ENCODE data around the gene SPART.
"Not testable (repeated sequence)": the region's sequence is repeated elsewhere in the genome, so short reads cannot be mapped to it uniquely, and the experiment has no call there.

SPART gene

DNA sequence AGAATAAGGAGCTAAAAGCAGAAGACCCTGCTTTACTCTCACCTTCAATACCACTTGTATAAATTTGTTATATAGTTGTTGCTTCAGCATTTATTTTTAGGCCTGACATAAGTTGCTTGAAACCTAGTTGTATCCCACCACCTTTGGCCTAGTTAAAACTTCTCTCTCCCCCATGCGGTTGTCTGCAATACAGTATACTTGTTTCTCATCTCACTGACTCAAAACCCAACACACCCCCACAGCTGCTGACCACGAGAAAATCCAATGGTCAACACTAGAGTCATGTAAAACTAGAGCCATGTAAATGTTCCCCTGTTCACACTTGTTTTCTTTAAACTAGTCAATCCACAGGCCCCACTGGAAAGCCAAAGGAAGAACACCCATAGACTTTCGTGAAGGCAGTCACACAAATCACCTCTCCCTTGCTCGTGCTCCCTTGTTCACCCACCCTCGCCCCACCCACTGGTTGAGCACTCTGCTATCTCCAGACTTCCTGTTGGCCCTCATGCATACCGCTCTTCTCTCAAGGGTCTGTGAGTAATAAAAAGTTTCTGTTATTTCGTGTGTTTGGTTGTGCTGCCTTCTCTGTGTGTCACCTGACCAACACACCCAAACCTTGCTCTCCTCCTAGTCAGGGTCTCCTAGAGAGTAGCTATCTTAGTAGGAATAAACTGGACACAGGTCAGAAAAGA lies 35.6 kb downstream of the SPART start:
- DNase-seq: no peak

DNA sequence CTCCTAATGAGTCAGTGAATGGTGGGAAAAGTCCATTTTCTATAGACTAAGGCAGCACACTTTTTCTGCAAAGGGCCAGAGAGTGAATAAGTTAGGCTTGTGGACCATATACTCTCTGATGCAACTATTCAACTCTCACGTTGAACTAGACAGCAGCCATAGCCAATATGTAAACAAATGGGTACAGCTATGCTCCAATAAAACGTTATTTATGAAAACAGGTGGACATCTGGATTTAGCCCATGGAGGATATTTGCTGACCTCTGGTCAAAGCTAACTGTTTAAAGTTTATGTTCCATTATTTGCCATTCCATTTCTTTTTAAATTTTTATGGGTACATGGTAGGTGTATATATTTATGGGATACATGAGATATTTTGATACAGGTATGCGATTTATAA lies 43.9 kb downstream of the SPART start:
- no peak for DNase-seq

DNA sequence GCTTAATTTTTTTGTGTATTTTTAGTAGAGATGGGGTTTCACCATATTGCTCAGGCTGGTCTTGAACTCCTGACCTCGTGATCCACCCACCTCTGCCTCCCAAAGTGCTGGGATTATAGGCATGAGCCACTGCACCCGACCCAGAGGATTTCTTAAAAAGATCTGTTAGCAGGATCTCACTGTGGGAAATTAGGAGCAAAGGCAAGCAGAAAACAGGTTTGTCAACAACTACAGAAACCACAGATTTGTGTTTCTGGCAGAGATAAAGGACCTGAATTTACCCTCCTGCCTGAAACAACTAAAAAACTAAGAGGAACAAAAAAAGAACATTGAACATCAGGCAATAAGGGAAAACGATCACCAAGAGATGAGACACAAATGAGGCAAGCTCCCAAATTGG lies 46.7 kb downstream of the SPART start:
- not testable (repeated sequence) for DNase-seq

DNA sequence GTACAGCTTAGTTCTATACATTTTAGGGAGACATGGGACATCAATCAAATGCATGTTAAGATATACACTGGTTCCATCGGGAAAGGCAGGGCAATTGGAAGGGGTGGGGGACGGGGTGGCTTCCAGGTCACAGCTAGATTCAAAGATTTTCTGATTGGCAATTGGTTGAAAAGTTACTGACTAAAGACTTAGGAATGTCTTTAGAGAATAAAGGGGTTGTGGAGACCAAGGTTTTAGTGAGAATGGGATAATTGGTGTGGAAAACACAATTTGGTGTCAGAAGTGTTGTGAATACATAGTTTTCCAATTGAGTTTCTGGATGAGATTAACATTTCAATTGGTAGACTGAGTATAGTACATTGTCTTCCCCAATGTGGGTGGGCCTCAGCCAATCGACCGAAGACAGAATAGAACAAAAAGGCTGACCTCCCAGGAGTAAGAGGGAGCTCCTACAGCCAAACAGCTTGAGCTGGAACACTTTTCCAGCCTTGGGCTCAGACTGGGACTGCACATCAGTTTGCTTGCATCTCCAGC lies 47.6 kb downstream of the SPART start:
- DNase-seq: peak; percentile 34

DNA sequence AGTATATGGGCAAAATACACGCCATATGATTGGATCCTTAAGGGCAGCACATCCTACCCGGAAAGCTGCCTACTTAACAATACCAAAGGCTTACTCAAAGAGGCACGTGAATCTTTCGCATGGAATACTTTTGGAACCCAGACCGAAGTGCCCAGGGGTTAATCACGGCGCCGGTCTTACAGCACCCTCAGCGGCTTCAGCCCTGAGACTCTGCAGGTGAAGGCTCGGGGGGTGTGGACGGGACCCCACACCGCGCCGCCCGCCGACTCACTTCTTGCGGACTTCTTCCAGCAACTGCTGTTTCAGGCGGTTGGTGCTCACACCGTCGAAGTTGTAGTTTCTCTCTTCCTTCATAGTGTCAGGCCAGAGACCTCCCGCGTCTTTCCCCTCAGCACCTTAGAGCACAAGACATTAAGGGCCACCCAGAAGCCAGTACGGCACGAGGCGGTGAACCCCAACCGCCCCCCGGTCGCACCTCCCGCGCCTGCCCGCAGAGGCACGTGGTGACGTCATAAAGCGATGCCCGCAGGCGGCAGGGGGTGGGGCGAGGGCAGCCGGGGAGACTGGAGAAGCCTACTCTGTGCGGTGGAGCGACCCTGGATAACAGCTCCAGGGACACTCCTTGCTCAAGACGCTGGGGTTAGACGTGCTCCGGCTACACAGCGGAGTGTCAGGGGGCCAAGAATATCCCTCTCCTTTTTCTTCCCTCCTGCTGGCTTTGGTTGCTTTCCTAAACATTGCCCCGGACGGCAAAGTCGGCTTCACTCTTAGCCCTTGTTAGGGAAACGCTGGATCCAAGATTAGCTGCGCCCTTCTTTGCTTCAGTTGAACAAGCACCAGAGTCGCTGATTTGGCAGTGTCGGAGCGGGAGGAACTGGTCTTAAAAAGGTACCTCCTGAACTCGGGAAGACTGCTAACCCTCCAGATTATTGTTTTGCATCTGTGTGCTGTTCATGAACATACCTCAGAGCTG lies 48.5 kb downstream of the SPART start, which contains the start of gene CCDC169:
Gene CCDC169, minus strand, starts transcription at position 449 of the 973 bp plus-strand sequence. Its CDS starts 95 bp downstream, at position 354.
- DNase-seq: peak; percentile 82

DNA sequence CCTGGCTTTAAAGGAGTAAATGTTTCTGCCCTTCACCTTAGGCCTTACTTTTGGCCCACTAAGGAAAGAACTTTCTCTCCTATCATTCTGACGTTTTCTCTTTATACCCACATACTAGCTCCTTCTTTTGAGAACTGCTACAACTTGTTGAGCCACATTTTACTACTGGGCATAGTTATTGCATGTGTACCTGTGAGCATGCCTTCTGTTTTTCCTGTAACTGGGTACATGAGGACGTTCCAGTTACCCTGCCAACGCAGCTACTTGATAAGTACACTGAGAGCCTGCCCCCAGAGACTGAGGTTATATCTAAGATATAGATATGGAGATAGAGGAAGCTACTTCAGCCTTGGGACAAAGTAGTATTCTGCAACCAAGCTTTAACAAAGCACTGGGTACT lies 52.1 kb downstream of the SPART start:
- no peak for DNase-seq

DNA sequence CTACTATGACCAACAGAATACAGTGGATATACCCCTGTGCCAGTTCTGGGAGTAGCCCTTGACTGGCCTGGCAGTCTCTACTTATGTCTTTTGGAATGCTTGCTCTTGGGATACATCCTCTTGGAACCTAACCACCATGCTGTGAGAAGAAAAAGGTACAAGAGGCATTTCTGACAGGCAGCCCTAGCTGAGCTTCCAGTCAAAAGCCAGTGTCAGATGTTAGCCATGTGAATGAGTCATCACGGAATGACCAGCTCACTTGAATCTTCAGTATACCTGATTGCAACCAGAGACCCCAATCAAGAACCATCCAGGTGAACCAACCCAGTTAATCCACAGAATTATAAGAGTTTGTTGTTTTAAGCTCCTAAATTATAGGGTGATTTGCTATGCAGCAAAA lies 52.7 kb downstream of the SPART start:
- no peak for DNase-seq

DNA sequence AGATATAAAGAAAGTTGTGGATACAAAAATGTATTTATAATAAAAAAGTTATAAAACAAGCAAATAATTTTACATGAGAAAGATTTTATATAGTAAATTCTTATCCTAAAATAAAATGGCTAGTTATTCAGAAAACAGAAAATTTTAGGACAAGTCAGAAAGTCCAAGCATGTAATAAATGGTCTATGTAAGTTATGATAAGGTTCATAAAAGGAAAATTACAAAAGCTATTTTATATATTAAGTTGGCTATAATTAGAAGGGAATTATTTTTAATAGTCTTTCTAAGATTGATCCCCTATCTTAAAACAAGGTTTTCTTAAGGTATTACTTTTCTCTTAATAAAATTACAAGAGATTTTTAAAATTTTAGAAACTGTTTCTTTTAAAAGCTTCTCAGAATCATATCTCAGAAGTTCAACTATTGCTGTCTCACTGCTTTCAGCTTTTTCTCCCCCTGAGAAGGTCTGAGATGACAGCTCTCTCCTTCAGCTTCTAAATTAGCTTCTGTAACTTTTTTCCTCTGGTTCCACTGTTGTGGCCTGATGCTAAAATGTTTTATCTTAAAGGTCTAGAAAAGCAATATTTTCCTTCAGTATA lies 57.3 kb downstream of the SPART start:
- no peak for DNase-seq

DNA sequence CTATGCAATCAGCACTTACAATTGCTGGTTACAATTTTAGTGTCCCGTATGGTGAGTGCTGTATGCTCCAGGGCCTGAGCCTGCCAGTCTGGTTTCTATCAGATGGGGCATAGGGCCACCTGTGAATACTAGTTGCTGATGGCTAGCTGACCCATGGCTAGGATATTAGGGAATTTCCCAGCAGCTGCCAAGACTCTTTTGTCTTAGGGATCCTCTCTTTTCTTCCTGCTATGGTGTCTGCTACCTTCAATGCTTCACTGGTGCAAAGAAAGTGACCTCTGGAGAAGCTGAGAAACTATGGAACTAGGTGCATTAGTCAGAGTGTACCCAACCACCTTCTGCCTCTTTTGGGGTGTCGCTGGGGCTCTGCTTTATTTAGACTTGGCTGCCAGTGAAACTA lies 60.2 kb downstream of the SPART start:
- DNase-seq: no peak

DNA sequence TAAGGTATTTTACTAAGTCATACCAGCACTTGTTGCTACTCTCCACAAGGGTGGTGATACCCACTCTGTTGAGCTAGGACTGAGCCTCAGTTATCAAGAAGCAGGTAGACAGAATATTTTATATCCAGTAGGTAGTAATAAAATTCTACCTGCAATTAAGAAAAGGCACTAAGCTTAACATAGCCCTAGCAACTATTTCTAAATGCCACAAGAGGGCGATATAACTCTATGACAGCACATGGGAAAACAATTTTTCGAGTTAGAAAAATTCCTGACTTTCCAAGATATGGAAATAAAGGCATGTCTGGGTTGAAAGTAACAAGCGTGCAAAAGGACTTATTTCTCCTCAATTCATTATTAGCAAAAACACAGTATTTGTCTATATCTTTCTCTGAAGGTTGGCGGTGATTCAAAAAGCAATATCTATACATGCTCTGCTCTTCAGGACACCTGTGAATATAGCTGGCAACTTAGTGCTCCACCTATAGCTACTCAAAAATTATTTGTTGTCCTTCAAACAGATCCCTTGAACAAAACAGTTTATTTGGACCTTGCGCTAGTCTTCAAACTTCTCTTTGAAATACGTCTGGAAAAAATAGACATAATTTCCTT lies 63.3 kb downstream of the SPART start:
- DNase-seq: no peak

DNA sequence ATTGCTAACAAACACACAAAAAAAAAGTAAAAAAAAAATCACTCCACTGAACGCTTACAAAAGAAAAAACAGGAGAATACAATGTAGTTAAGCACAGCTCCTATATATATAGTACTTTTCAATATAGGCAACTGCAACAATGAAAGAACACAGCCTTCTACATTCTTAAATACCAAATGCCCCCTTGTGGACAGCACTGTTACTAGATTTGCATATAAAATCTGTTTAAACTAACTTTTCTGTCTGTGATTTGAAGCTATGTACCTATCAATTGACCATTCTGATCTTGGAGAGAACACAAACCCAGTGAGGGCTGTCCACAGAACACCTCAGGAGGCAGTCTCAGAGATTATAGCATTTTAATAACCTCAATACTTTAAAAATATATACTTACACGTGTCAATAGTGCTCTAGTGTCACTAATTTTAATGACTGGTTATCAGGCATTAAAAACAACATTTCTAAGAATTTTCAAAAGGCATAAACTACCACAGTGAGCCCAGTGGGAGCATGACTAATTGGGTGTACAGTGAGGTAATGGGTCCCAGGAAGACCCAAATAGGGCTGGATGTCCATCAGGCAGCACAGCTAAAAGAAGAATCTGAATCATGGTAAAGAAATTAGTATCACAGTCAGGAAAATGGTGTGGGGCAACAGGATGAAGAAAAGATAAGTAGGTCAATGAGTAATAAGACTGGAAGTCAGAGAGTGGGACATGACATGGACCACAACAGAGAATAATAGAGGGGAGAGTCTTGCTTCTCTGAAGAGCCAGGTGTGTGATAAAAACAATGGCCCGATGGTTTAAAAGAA lies 70.8 kb downstream of the SPART start:
- no peak for DNase-seq

DNA sequence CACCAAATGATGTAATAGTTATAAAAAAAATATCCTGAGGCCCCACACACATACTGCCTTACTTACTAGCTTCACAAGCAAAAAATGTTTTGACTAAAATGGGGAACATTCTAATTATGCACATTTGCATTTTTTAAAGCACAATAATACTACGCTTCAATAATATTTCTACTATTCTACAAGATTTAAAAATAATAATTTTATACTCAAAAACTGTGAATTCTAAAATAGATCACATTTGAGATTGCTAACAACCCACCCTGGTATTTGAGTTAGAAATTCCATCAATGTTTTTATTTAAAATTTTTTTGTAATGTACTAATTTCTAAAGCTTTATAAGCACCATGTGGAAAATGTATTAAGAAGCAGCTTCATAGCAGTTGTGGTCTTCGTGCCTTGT lies 72.8 kb downstream of the SPART start:
- DNase-seq: no peak

DNA sequence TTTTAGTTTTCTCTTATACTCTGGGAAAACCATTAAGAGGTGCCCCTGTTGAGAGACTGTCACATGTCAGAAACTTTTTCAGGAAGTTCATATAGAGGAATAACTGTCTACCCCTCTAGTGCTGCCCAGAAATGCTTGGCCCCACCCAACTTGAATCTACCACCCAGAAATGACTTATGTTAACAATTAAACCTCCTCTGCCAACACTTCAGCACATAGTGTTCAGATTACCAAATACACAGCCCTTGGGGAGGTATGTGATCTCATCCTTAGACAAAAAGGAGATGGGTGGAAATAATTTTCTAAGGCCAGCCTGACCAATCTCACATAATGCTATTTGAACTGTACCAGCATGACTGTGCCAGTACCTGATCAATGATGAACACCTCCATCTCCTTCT lies 84.2 kb downstream of the SPART start:
- DNase-seq: no peak

DNA sequence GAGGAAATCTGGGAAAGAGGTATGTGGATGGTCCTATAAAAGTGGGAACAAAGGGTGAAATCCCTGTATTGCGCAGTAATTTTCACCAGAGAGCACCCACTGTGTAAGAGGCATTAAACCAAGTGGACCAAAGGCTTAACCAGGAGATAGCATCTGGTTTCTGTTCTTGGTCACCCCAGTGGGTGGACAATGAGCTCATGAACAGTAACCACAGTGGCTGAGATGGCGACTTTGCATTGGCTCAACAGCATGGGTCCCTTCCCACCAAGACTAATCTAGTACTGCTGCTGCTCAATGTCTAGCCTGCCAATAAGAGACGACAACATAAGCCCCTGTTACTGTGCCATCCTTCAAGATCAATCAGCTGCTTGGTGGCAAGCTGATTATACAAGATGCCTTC lies 85.2 kb downstream of the SPART start:
- DNase-seq: no peak

DNA sequence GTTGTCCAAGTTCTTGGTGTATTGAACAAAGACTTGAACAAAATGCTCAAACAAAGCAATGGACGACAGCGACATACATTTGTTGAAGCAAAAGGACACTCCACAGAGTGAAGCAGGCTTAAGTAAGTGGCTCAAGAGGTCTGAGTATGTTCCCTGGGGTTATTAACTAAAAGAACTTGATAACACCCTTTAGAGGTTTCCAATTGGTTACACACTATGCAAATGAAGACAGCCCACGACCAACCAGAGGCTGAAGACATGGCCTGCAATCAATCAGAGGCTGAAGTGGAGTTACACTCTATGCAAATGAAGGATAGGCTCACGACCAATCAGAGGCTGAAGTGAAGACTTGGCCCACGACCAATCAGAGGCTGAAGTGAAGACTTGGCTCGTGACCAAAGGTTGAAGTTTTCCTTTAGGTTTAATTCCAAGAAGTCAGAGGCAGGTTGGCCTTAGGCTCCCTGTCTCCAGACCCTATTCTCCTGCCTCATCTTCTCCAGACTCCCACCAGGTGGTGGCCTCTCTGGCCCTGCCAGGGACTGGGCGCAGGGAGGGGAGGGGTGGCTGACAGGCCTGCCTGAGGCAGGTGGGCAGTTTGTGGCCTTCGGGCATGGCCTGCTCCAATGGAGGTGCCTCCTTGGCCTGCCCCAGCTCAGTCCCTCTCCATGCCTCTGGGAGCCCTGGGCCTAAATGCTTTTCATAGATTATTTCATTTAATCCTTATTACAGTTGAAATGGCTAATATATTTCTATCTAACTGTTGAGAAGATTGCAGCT lies 86.6 kb downstream of the SPART start:
- DNase-seq: no peak

DNA sequence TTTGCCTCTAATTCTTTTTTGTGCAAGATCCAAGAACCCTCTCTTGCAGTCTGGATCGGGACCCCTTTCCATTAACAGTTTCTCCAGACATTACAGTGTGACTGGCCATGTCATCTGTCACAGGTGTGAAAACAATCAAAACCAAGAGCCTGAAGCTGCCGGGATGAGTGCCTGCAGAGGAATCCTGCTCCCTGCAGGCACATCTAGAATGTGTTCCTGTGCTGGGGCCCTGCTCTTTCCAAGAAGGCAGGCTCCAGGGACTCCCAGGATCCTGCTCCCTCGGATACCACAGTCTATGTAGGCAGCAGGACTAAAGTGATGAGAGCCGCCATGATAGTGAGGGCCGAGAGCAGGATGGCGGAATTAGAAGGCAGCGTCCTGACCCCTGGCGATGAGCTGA lies 87.4 kb downstream of the SPART start:
- no peak for DNase-seq

Data from right hindlimb (tissue), 1 donor.